A549 (cell line): ENCODE measurements around the gene ATP5F1E. TPM values are rescaled to one million over a fixed set of nuclear protein-coding genes. Genes with fewer than 3 reads are reported as not detected.

Experiments
- ATAC-seq, 2 experiments: fragments of 200-7000 bp in 1 of 2; fragments of >200 bp in 1 of 2; cut with Nextera tagmentation in 1 of 2; cut with Tn5 transposase in 1 of 2; 3 replicates each; pipeline versions ENCODE4 v1.8.0 to v1.9.1; 2018 to 2020; ENCODE audit warnings: mild to moderate bottlenecking in 1 of 2, moderate library complexity in 1 of 2
- CTCF ChIA-PET: fragments of 300-600 bp; sonication (Branson Sonifier 250); formaldehyde crosslinking; extraction: SDS; loops from one replicate; lab custom pipeline; 2021; ENCODE audit warnings: antibody characterized with exemption, inconsistent platforms; lab: Yijun Ruan, JAX
- POLR2A ChIA-PET: fragments of 350-600 bp; formaldehyde crosslinking; extraction: SDS; loops from one replicate; lab custom pipeline; 2021; ENCODE audit warnings: antibody characterized with exemption, inconsistent platforms; lab: Yijun Ruan, JAX
- DNase-seq, 2 experiments: peaks; one replicate each; pipeline versions ENCODE4 v3.0.0 to v3.0.0-alpha.2; 2011 to 2016; ENCODE audit warnings: low read depth in 1 of 2, low spot score in 1 of 2
- FAIRE-seq: peaks from 2 replicates; lab custom pipeline; 2011; peaks lifted over from hg19 to GRCh38; lab: Jason Lieb, UNC
- H3K27ac ChIP-seq, 2 experiments: fragments of >200 bp; sonication (Bioruptor Twin); formaldehyde crosslinking; 3 replicates each; pipeline ENCODE4 v1.5.1; 2016 to 2017
- H3K4me1 ChIP-seq: fragments of >200 bp; sonication (Bioruptor Twin); formaldehyde crosslinking; 3 replicates; pipeline ENCODE4 v1.6.1; 2016
- H3K4me2 ChIP-seq: fragments of >200 bp; sonication (Bioruptor Twin); formaldehyde crosslinking; 3 replicates; pipeline ENCODE4 v1.6.1; 2016
- H3K4me3 ChIP-seq: fragments of >200 bp; sonication (Bioruptor Twin); formaldehyde crosslinking; 3 replicates; pipeline ENCODE4 v1.5.1; 2016
- H3K9me3 ChIP-seq: fragments of >200 bp; sonication (Bioruptor Twin); formaldehyde crosslinking; 3 replicates; pipeline ENCODE4 v1.6.1; 2016
- BHLHE40 ChIP-seq: IDR thresholded peaks from 2 replicates; pipeline ENCODE4 v1.6.1; 2012; ENCODE audit warnings: low read depth, low read length, inconsistent platforms
- CBX8 ChIP-seq: fragments of 200-600 bp; sonication (generic); IDR thresholded peaks from 2 replicates; pipeline ENCODE4 v1.6.1; 2016
- CEBPB ChIP-seq, 2 experiments: fragments of >200 bp in 1 of 2; sonication (Bioruptor Twin) in 1 of 2; formaldehyde crosslinking in 1 of 2; IDR thresholded peaks; 2 replicates each; pipeline ENCODE4 v1.6.1; 2012 to 2016
- EP300 ChIP-seq, 2 experiments: fragments of >200 bp; sonication (Bioruptor Twin); formaldehyde crosslinking; IDR thresholded peaks; 2 replicates in 1 of 2; 3 replicates in 1 of 2; pipeline ENCODE4 v1.6.1; 2016 to 2017
- FOSL2 ChIP-seq, 2 experiments: fragments of 450-650 bp in 1 of 2; fragments of >200 bp in 1 of 2; sonication (Bioruptor Twin) in 1 of 2; formaldehyde crosslinking; IDR thresholded peaks; 2 replicates each; pipeline versions ENCODE4 v1.5.0 to v1.6.1; 2016 to 2020; ENCODE audit warnings: mild to moderate bottlenecking in 1 of 2, moderate library complexity in 1 of 2
- FOXS1 ChIP-seq: fragments of 250-450 bp; sonication (Bioruptor Pico); IDR thresholded peaks from 2 replicates; pipeline ENCODE4 v1.5.0; 2020; ENCODE audit warnings: mild to moderate bottlenecking, moderate library complexity
- GATA3 ChIP-seq: IDR thresholded peaks from 2 replicates; pipeline ENCODE4 v1.6.1; 2012; ENCODE audit warnings: borderline replicate concordance
- HDAC2 ChIP-seq: fragments of 200-600 bp; sonication (generic); IDR thresholded peaks from 2 replicates; pipeline ENCODE4 v1.6.1; 2016
- HEYL ChIP-seq: fragments of 250-450 bp; sonication (Bioruptor Pico); IDR thresholded peaks from 2 replicates; pipeline ENCODE4 v1.8.0; 2021; ENCODE audit warnings: mild to moderate bottlenecking, moderate library complexity
- HOXA7 ChIP-seq: fragments of 250-450 bp; sonication (Bioruptor Pico); IDR thresholded peaks from 2 replicates; pipeline ENCODE4 v1.5.0; 2020; ENCODE audit warnings: mild to moderate bottlenecking, moderate library complexity
- HOXB13 ChIP-seq: fragments of 250-450 bp; sonication (Bioruptor Pico); IDR thresholded peaks from 2 replicates; pipeline ENCODE4 v1.5.0; 2020; ENCODE audit warnings: low read depth, mild to moderate bottlenecking, moderate library complexity
- HOXB5 ChIP-seq: fragments of 250-450 bp; sonication (Bioruptor Pico); IDR thresholded peaks from 2 replicates; pipeline ENCODE4 v1.5.0; 2020; ENCODE audit warnings: mild to moderate bottlenecking, moderate library complexity
- JUN ChIP-seq, 2 experiments: fragments of >200 bp; sonication (Bioruptor Twin); formaldehyde crosslinking; IDR thresholded peaks; 2 replicates in 1 of 2; 3 replicates in 1 of 2; pipeline ENCODE4 v1.6.1; 2016 to 2017
- JUNB ChIP-seq: fragments of >200 bp; sonication (Bioruptor Twin); formaldehyde crosslinking; IDR thresholded peaks from 2 replicates; pipeline ENCODE4 v1.6.1; 2016
- NFE2L2 ChIP-seq: fragments of 150-350 bp; conservative IDR thresholded peaks from 2 replicates; pipeline ENCODE4 v1.6.1; 2014; ENCODE audit warnings: low read length
- NR3C1 ChIP-seq: fragments of >200 bp; sonication (Bioruptor Twin); formaldehyde crosslinking; IDR thresholded peaks from 3 replicates; pipeline ENCODE4 v1.6.1; 2017
- POLR2AphosphoS2 ChIP-seq: conservative IDR thresholded peaks from 2 replicates; pipeline ENCODE4 v1.6.1; 2012; ENCODE audit warnings: low read length, improper control_type of control experiment, inconsistent platforms
- RCOR1 ChIP-seq: fragments of 150-350 bp; IDR thresholded peaks from 2 replicates; pipeline ENCODE4 v1.6.1; 2014; ENCODE audit warnings: antibody characterized with exemption, low read length, low read depth
- RFX5 ChIP-seq: fragments of 450-650 bp; IDR thresholded peaks from 2 replicates; pipeline ENCODE4 v1.7.1; 2014; ENCODE audit warnings: antibody characterized with exemption, mild to moderate bottlenecking, moderate library complexity
- RNF2 ChIP-seq: fragments of 200-600 bp; sonication (generic); IDR thresholded peaks from 2 replicates; pipeline ENCODE4 v1.6.1; 2016; ENCODE audit warnings: low read depth, mild to moderate bottlenecking, antibody characterized with exemption, moderate library complexity, borderline replicate concordance
- TFCP2L1 ChIP-seq: fragments of 250-450 bp; sonication (Bioruptor Pico); IDR thresholded peaks from 2 replicates; pipeline ENCODE4 v1.5.0; 2021; ENCODE audit warnings: mild to moderate bottlenecking
- ZC3H11A ChIP-seq: fragments of 450-650 bp; IDR thresholded peaks from 2 replicates; pipeline ENCODE4 v1.6.1; 2014; ENCODE audit warnings: antibody characterized with exemption, mild to moderate bottlenecking
- ZSCAN20 ChIP-seq: fragments of 250-450 bp; sonication (Bioruptor Pico); IDR thresholded peaks from 2 replicates; pipeline ENCODE4 v1.8.0; 2022; ENCODE audit warnings: mild to moderate bottlenecking, moderate library complexity
- WGBS: methylation state at CpG from one replicate; pipeline ENCODE4 v1.1.6; 2017; ENCODE audit errors: missing lambda C conversion rate; 5-methylcytosine and 5-hydroxymethylcytosine counted together
- polyA plus RNA-seq, 4 experiments: library from polyadenylated mRNA; depleted of rRNA in 3 of 4; stranded (reverse); fragments of >200 nt; fragmentation: RNase III in 1 of 4; extraction: RNeasy Plus Mini Kit Qiagen cat#74134 plus additional on column Dnase treatment in 1 of 4; gene quantifications; 2 replicates in 3 of 4; 3 replicates in 1 of 4; pipeline ENCODE4 v1.2.3, GENCODE V29; 2011 to 2017
- TF ChIP-seq, protein P1 (sequence below): IDR thresholded peaks from 2 replicates; pipeline ENCODE4 v1.6.1; 2012
- TF ChIP-seq, protein P2 (sequence below): fragments of 250-450 bp; sonication (Bioruptor Pico); IDR thresholded peaks from 2 replicates; pipeline ENCODE4 v1.5.0; 2021; ENCODE audit warnings: mild to moderate bottlenecking, moderate library complexity, borderline replicate concordance
- TF ChIP-seq, protein P3 (sequence below): fragments of 450-650 bp; IDR thresholded peaks from 2 replicates; pipeline ENCODE4 v1.6.1; 2014; ENCODE audit warnings: antibody characterized with exemption
- TF ChIP-seq, protein P4 (sequence below): IDR thresholded peaks from 2 replicates; pipeline ENCODE4 v1.6.1; 2012; ENCODE audit warnings: low read depth, borderline replicate concordance
- TF ChIP-seq, protein P5 (sequence below): fragments of >200 bp; sonication (Bioruptor Twin); formaldehyde crosslinking; IDR thresholded peaks from 3 replicates; pipeline ENCODE4 v1.6.1; 2016
- TF ChIP-seq, protein P6 (sequence below): fragments of 150-350 bp; IDR thresholded peaks from 2 replicates; pipeline ENCODE4 v1.6.1; 2014; ENCODE audit warnings: low read depth, mild to moderate bottlenecking, low read length
- TF ChIP-seq, protein P7 (sequence below): fragments of >200 bp; sonication (Bioruptor Twin); formaldehyde crosslinking; IDR thresholded peaks from 2 replicates; pipeline ENCODE4 v1.6.1; 2016

The ATP5F1E gene
- polyA plus RNA-seq, 2 of the 4 experiments (the other 2 are of a cell fraction) = 84.9 to 108 TPM

DNA sequence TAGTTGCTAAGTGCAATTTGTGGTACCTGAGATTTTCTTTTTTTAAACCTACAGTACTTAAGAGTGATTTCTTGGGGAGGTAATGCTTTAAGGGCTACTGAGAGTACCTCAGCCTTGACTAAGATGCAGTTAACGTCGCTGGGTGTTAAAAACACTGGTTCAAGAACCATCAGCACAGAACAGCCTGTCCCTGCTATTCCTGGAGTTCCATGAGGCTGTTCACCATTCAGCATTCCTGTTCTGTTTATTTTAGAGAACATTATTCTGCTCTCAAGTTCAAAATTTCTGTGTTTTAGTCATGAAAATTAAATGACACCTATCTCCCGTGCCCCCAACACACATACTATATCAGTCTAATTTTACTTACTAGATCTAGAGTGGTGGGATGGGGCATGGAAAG, 12.2 kb upstream of the ATP5F1E start:
- WGBS = 97% methylated on average over 3 of the region's 3 CpGs
- H3K4me2 ChIP-seq = no peak overlapping the region
- TF ChIP-seq TFCP2L1 (CRISPR knock-in tag) = no peak
- no peak for TF ChIP-seq POLR2AphosphoS2
- TF ChIP-seq, protein P1, sequence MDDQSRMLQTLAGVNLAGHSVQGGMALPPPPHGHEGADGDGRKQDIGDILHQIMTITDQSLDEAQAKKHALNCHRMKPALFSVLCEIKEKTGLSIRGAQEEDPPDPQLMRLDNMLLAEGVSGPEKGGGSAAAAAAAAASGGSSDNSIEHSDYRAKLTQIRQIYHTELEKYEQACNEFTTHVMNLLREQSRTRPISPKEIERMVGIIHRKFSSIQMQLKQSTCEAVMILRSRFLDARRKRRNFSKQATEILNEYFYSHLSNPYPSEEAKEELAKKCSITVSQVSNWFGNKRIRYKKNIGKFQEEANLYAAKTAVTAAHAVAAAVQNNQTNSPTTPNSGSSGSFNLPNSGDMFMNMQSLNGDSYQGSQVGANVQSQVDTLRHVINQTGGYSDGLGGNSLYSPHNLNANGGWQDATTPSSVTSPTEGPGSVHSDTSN = no peak
- no peak for TF ChIP-seq JUN (IDR thresholded peaks at IDR 0.05)
- TF ChIP-seq, protein P2, sequence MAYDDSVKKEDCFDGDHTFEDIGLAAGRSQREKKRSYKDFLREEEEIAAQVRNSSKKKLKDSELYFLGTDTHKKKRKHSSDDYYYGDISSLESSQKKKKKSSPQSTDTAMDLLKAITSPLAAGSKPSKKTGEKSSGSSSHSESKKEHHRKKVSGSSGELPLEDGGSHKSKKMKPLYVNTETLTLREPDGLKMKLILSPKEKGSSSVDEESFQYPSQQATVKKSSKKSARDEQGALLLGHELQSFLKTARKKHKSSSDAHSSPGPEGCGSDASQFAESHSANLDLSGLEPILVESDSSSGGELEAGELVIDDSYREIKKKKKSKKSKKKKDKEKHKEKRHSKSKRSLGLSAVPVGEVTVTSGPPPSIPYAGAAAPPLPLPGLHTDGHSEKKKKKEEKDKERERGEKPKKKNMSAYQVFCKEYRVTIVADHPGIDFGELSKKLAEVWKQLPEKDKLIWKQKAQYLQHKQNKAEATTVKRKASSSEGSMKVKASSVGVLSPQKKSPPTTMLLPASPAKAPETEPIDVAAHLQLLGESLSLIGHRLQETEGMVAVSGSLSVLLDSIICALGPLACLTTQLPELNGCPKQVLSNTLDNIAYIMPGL (CRISPR knock-in tag) = no peak
- TF ChIP-seq EP300 (IDR thresholded peaks at IDR 0.05) = no peak
- TF ChIP-seq, protein P3, sequence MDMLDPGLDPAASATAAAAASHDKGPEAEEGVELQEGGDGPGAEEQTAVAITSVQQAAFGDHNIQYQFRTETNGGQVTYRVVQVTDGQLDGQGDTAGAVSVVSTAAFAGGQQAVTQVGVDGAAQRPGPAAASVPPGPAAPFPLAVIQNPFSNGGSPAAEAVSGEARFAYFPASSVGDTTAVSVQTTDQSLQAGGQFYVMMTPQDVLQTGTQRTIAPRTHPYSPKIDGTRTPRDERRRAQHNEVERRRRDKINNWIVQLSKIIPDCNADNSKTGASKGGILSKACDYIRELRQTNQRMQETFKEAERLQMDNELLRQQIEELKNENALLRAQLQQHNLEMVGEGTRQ = no peak
- TF ChIP-seq NR3C1 = no peak
- TF ChIP-seq RCOR1 = no peak
- TF ChIP-seq, protein P4, sequence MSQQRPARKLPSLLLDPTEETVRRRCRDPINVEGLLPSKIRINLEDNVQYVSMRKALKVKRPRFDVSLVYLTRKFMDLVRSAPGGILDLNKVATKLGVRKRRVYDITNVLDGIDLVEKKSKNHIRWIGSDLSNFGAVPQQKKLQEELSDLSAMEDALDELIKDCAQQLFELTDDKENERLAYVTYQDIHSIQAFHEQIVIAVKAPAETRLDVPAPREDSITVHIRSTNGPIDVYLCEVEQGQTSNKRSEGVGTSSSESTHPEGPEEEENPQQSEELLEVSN = no peak
- TF ChIP-seq RFX5 = no peak
- no peak for TF ChIP-seq HEYL (CRISPR knock-in tag)
- TF ChIP-seq CEBPB (IDR thresholded peaks at IDR 0.05) = no peak
- TF ChIP-seq ZSCAN20 (CRISPR knock-in tag) = no peak
- no peak for TF ChIP-seq HOXA7 (CRISPR knock-in tag)
- no peak for TF ChIP-seq FOSL2 (IDR thresholded peaks at IDR 0.05)
- no peak for TF ChIP-seq FOSL2 (CRISPR knock-in tag; IDR thresholded peaks at IDR 0.05)
- no peak for TF ChIP-seq NFE2L2
- no peak overlapping the region for H3K27ac ChIP-seq
- ChIA-PET CTCF (no interaction called here), POLR2A (no interaction called here)
- no peak for ATAC-seq
- no peak overlapping the region for H3K4me3 ChIP-seq
- FAIRE-seq = no peak
- H3K9me3 ChIP-seq = no peaks in the 10 kb centered on the region
- H3K4me1 ChIP-seq = peaks cover 46% of the 10 kb centered on the region
- no peak for DNase-seq

DNA sequence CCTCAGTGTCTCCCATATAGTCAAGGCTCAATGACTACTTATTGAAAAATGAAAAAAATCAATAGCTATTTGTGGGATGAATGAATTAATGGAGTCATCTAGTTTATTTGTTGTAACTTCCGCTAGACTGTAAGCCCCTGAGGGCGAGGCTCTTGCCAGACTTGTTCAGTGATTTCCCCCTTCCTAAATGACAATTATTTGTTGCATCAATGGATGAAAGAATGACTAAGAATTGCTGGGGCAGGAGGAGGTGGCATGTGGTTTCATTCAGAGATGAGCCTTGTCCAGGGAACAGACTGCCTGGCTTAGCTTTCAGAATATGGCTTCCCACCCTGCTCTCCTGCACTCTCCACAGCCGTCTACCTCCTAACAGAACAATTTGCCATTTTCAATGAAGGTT, 11.6 kb upstream of the ATP5F1E start:
- CTCF ChIA-PET = interaction anchor here (1.1 to 1.5 kb wide), 3 partner anchors 12 to 452 kb away, joined by 3 to 4 read pairs (median 3); partner anchors contain the start of gene ATP5F1E
- no peaks in the 10 kb centered on the region for H3K9me3 ChIP-seq
- ATAC-seq = no peak
- no peak overlapping the region; a peak in 1 of 6 replicates for H3K27ac ChIP-seq
- DNase-seq = no peak
- peaks cover 49% of the 10 kb centered on the region for H3K4me1 ChIP-seq
- no peak overlapping the region for H3K4me3 ChIP-seq
- no peak overlapping the region for H3K4me2 ChIP-seq
- POLR2A ChIA-PET = interaction anchor here (2.9 kb wide), 1 partner anchor 11 kb away, joined by 34 read pairs; the partner anchor contains the start of gene ATP5F1E
- WGBS = 80% methylated on average over 3 of the region's 3 CpGs
- no peak for TF ChIP-seq FOXS1
- no peak for TF ChIP-seq HDAC2
- no peak for TF ChIP-seq RNF2
- TF ChIP-seq POLR2AphosphoS2 = no peak
- no peak for TF ChIP-seq HOXB5 (CRISPR knock-in tag)
- TF ChIP-seq GATA3 = no peak
- no peak for TF ChIP-seq HOXB13 (CRISPR knock-in tag)
- TF ChIP-seq, protein P5, sequence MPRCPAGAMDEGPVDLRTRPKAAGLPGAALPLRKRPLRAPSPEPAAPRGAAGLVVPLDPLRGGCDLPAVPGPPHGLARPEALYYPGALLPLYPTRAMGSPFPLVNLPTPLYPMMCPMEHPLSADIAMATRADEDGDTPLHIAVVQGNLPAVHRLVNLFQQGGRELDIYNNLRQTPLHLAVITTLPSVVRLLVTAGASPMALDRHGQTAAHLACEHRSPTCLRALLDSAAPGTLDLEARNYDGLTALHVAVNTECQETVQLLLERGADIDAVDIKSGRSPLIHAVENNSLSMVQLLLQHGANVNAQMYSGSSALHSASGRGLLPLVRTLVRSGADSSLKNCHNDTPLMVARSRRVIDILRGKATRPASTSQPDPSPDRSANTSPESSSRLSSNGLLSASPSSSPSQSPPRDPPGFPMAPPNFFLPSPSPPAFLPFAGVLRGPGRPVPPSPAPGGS = no peak
- TF ChIP-seq JUNB = no peak
- TF ChIP-seq, protein P6, sequence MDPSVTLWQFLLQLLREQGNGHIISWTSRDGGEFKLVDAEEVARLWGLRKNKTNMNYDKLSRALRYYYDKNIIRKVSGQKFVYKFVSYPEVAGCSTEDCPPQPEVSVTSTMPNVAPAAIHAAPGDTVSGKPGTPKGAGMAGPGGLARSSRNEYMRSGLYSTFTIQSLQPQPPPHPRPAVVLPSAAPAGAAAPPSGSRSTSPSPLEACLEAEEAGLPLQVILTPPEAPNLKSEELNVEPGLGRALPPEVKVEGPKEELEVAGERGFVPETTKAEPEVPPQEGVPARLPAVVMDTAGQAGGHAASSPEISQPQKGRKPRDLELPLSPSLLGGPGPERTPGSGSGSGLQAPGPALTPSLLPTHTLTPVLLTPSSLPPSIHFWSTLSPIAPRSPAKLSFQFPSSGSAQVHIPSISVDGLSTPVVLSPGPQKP = no peak
- no peak for TF ChIP-seq JUN (IDR thresholded peaks at IDR 0.05)
- TF ChIP-seq BHLHE40 = no peak
- TF ChIP-seq, protein P7, sequence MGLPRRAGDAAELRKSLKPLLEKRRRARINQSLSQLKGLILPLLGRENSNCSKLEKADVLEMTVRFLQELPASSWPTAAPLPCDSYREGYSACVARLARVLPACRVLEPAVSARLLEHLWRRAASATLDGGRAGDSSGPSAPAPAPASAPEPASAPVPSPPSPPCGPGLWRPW = no peak
- no peak for TF ChIP-seq CBX8
- TF ChIP-seq ZC3H11A = no peak
- FAIRE-seq = no peak
